Adipose tissue (tissue), 3 donors: Measurements from ENCODE around the gene FREM3. TPM values are rescaled to one million over a fixed set of nuclear protein-coding genes. Genes with fewer than 3 reads are reported as not detected.
"Not testable (repeated sequence)": the region's sequence is repeated elsewhere in the genome, so short reads cannot be mapped to it uniquely, and the experiment has no call there.

Experiments used
- H3K27ac ChIP-seq: one replicate; pipeline ENCODE4 v1.5.1; 2013; ENCODE audit warnings: low read depth, low read length
- WGBS, 3 donors: extraction: QIAGEN DNeasy Blood & Tissue Kit; methylation state at CpG; one replicate each; pipeline ENCODE4 v1.1.7; 2013; 5-methylcytosine and 5-hydroxymethylcytosine counted together
- polyA plus RNA-seq, 3 donors: library from polyadenylated mRNA; stranded (reverse); fragments of 200-250 nt; gene quantifications; one replicate each; pipeline ENCODE4 v1.2.3, GENCODE V29; 2013
- donor health status: healthy with polysubstance abuse.
- donor health status: Bipolar disorder and iron deficiency.
- donor health status: healthy.

The FREM3 gene
- polyA plus RNA-seq = under 1 TPM in 2 of 3 donors, not detected in 1; 0.01 to 0.11 TPM

DNA sequence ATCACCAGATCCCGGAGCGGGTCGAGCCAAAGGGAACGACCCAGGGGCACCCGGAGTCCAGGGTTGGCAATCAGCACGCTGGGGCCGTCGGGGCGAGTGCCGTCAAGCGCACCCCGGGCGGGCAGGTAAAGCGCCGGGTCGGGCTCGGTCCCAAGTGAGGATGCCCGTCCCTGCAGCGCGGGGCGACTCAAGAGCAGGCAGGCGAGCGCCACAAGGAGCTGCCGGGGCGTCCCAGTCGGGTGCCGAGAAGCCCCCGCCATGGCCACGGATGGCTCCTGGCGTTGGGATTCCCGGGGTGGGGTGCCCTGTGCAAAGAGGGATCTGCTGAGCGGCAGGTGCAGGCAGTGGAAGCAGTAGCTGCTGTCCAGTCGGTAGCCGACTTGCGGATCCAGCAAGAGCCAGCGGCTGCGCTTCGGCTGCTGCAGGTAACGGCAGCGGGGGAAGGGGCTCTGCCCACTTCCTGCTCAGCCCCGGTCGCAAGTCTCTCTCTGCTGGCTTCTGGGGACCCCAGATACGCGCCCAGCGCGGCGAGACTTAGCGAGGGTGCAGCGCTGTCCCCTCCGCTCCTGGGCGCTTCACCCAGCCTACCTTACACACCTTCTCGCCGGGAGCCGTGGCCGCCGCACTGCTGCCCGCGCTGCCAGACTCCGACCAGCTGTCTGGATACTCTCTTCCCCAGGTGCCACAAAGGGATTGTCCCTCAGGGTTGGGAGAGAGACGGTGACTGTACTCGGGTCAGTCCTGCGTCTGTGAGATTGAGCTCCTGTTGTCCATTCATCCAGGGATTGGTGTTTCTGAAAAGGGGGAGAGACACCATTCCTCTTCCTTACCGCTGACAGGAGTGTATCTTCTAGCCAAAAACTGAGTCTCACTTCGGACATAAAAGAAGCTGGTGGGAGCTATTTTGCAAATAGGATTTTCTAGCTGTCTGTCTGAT lies at the start of gene FREM3:
Gene FREM3 (minus strand): TSS at position 260 of the 937 bp plus-strand sequence. CDS start 0 bp downstream, at position 260.
- no peak within 1 kb of the TSS for H3K27ac ChIP-seq
- 1 to 2% (median 1%) methylated on average over 49 to 64 of the region's 64 CpGs for WGBS, 3 donors

DNA sequence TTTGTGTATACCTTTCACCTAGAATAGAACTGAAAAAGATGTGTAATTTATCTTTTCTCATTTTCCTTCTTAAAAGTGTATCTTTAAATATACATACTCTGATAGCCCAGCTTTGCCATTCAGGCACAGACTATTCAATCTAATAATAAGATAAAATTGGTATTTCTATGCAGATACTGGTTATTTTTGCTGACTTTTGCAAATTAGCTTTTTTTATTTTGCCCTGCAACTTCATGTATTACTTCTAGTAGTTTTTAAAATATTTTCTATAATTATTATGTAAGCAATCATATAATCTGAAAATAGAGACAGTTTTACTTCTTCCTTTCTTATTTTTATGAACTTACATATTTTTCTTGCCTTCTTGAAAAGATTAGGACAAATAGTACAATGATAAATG lies 45.4 kb upstream of the FREM3 start:
- no peak overlapping the region for H3K27ac ChIP-seq

DNA sequence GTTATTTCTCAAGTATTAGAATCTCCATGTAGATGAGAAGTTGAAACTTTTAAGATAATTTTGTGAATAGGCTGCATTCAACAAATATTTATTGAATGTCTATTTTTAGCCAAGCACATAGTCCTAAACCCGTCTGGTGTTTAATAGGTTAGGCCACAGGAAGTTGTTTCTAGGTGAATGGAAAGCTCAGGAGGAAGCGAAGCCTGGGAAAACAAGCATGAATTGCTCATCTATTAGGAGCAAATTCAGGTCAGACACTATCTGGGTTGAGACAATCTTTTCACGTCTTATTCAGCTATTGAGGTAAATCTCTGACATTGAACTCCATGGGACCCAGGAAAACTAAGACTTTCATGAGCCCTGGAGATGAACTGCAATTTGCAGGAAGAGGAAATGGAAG lies 43.1 kb upstream of the FREM3 start:
- no peak overlapping the region for H3K27ac ChIP-seq
- 48 to 71% (median 63%) methylated on average over 3 of the region's 3 CpGs for WGBS, 3 donors

DNA sequence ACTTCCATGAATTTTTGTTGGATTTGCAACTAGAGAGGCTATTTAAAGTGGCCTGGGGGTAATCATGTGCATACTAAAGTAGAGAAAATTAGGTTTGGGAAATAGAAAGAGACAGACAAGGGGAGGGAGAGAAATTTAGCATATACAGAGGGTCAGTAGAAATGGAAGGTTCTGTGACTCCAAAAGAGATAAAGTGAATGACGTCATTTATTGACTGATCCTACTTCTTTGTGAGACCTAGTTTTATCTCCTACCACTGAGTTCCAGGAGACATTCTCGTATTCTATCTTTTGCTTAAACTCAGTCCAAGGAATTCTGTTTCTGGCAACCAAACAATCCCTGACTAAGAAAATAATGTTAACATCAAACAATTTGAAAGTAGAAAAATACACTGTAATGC lies 42.4 kb upstream of the FREM3 start:
- 38 to 83% (median 43%) methylated on average over 2 of the region's 2 CpGs for WGBS, 3 donors
- no peak overlapping the region for H3K27ac ChIP-seq

DNA sequence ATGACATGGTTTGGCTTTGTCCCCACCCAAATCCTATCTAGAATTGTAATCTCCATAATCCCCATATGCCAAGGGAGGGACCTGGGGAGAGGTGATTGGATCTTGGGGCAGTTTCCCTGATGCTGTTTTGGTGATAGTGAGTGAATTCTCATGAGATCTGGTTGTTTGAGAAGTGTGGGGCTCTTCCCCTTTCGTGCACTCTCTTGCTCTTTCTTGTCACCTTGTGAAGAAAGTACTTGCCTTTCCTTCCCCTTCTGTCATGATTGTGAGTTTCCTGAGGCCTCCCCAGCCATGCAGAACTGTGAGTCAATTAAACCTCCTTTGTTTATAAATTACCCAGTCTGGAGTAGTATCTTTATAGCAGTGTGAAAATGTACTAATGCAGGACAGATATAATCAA lies 36.4 kb upstream of the FREM3 start:
- H3K27ac ChIP-seq = no peak overlapping the region
- 50 to 89% (median 51%) methylated on average over 1 of the region's 1 CpG for WGBS, 3 donors

DNA sequence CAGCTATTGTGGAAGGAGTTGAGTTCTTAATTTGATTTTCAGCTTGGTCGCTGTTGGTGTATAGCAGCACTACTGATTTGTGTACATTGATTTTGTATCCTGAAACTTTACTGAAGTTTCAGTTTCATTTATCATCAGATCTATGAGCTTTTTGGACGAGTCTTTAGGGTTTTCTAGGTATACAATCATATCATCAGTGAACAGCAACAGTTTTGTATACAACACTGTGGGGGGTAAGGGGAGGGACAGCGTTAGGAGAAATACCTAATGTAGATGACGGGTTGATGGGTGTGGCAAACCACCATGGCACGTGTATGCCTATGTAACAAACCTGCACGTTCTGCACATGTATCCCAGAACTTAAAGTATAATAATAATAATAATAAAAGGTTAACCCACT lies 35.6 kb upstream of the FREM3 start:
- WGBS, 3 donors = 55 to 90% (median 58%) methylated on average over 6 of the region's 6 CpGs
- not testable (repeated sequence) for H3K27ac ChIP-seq

DNA sequence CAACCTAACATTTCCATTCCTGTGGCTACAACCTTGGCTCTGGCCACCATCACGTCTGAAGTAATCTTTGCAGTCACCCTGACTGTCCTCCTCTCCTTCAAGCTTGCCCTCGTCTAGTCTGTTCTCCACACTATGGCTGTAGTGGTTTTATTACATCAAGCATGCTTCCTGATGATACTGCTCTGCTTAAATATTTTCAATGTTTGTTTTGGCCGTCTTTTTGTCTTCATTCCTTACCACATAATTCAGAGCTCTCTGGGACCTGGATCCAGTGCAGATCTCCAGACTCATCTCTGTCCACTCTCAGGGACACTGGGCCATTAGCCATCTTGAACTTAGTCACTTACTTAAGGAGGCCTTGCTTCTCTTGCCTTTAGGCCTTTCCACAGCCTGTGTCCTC lies 27.7 kb upstream of the FREM3 start:
- H3K27ac ChIP-seq = no peak overlapping the region

DNA sequence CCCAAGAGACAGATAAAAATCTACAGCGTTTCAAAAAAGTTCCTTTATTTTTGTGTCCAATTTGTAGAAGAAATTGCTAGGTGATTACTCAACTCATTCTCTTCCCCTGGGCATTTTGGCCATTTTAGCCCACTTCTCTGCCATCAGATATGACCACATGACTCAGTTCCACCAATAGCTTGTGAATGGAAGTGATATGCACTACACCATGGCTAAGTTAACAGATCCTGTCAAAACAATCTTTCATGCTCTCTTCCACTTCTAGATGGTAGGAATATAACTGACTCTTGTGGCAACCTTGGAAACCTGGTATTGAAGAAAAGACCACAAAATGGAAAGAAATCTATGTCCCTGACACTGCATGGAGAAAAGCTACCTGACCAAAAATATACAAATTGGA lies 26.2 kb upstream of the FREM3 start:
- WGBS, 3 donors = 71 to 90% (median 85%) methylated on average over 1 of the region's 1 CpG
- no peak overlapping the region for H3K27ac ChIP-seq

More for the DNA sequence above, 27.7 kb upstream of the FREM3 start:
- 44 to 71% (median 47%) methylated on average over 3 of the region's 3 CpGs for WGBS, 3 donors

DNA sequence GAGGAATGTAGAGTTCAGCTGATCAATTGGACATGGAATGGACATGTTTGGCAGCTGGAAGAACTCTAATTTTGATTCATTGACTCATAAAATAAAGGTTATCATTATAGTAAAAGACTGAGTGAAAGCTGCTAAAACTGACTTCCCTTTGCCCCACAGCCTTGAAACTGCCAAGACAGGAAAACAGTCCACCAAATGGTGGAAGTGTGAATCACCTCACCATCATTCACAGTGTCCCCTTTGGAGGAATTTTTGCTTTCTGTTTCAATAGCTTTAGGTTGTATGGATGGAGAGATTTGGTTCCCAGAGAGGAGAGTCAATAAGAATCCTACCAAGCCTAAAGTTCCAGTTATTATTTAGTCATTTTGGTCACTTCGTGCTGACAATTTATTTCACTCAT lies 20.8 kb upstream of the FREM3 start:
- H3K27ac ChIP-seq = no peak overlapping the region
- WGBS, 3 donors = 63 to 96% (median 86%) methylated on average over 1 of the region's 1 CpG

DNA sequence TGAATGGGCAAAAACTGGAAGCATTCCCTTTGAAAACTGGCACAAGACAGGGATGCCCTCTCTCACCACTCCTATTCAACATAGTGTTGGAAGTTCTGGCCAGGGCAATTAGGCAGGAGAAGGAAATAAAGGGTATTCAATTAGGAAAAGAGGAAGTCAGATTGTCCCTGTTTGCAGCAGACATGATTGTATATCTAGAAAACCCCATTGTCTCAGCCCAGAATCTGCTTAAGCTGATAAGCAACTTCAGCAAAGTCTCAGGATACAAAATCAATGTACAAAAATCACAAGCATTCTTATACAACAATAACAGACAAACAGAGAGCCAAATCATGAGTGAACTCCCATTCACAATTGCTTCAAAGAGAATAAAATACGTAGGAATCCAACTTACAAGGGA lies 18.3 kb upstream of the FREM3 start:
- no CpG with 5 or more reads among the region's 1 CpG for WGBS, 3 donors
- not testable (repeated sequence) for H3K27ac ChIP-seq

DNA sequence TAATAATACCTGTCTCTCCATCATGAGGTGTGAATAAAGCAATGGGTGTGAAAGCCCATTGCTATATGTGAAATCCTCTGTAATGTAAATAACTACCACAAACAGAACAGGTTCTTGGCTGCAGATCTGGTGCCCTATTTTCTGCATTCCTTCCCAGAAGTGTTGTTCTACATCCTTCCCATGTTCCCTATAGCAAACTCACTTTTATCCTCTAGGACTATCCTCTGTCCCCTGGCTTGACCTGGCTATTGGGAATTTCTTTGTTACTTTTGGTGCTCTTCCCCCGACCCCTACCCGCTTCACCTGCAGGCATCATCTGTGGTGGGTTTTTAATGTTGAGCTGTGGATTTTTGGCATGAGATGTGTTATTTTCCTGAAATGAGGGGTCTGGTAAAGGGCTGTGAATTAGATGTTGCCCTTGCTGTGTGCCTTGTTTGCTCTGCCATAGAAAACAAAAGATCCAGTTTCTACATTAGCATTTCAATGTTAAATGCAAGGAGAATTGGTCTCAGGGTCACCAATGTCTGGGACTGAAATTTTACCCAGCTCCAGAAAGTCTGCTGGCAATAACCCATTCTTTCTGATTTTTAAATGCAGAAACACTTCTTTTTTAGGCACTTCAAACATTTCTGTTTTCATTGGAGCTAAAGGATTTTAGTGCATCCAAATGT lies 13.6 kb upstream of the FREM3 start:
- no peak overlapping the region for H3K27ac ChIP-seq
- 85 to 96% (median 88%) methylated on average over 2 of the region's 2 CpGs for WGBS, 3 donors

DNA sequence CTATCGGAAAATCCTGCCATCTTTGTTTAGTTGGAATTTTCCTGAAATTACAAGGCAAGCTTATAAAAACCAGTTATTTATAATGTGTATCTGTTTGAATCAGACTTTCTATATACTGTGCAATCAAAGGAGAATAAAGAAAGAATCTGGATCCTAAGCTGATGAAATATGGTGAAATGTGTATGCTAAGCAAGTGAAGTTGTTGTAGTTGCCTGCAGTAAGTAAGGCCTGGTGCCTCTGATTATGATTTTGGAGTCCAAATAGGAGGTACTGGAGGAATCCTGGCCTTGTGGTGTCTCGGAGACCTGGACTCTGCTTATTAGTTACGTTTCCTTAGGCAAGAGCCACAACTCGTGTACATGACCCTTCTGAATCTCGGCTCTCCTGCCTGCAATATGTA lies 13.1 kb upstream of the FREM3 start:
- H3K27ac ChIP-seq = no peak overlapping the region
- WGBS, 3 donors = 90 to 95% (median 94%) methylated on average over 5 of the region's 5 CpGs

DNA sequence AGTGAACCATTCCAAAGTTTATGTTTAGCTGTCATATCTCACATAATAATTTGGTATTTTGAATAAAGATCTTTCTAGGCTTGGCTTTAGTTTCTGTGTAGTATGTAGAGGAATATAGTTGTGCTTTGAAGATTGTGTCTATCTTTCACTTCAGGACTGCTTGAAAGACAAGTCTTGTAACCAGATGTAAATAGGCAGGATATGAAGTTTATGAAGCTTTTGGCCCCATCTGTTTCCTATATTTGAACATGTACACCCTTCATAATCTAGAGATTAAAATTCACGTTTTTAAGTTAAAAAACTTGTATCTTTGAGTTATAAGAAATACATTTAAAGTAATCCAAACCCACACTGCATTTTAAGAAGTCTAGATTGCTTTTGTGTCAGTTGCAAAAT lies 11.7 kb upstream of the FREM3 start:
- 38 to 59% (median 49%) methylated on average over 1 of the region's 1 CpG for WGBS, 3 donors
- H3K27ac ChIP-seq = no peak overlapping the region

DNA sequence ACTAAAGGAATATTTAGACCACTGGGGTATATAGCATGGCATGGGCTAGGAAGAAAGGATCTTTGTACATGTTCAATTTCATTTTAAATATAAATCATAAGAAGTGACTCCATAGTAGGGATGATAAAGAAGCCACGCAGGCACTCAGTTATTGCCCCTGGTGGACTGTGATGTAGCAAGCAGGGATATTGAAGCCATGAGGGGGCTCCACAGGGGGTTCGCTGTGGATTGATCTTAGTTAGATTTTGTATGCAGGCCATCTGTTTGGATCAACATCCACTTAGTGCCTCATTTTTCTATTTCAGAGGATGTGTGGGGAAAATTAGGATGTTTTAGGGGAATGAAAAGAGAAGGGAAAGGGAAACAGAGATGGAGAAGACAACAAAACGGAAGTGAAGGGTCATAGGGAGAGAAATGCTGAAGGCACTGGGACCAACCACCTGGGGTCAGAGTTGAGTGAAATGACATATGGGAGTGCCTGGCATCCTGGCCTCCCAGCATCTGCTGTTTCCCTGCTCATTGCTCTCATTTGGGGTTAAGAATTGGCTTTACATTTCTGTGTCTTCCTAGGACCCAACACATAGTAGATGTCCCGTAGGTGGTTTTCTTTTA lies 11.2 kb upstream of the FREM3 start:
- WGBS, 3 donors = 84 to 88% (median 87%) methylated on average over 4 of the region's 4 CpGs

DNA sequence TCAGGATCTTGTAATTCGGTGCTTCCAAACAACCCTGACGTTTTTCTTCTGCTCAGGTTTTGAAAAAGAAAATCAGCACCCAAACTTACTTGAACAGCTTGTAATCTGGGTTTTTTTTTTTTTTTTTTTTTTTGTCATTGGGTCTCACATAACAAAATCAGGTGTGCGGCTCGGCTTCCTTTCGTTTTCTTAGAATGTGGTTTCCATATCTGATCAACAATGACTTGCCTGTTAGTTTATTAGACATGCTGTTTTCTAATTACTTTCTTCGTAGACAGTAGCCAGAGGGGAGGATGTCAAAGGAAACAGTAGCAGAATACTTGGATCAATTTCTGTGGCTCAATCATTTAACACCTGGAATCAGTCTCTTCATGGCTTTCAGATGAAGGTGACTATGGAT lies 890 bp upstream of the FREM3 start:
- WGBS, 3 donors = 31 to 37% (median 33%) methylated on average over 6 of the region's 6 CpGs
- H3K27ac ChIP-seq = no peak overlapping the region

More for the DNA sequence above, 11.2 kb upstream of the FREM3 start:
- no peak overlapping the region for H3K27ac ChIP-seq

DNA sequence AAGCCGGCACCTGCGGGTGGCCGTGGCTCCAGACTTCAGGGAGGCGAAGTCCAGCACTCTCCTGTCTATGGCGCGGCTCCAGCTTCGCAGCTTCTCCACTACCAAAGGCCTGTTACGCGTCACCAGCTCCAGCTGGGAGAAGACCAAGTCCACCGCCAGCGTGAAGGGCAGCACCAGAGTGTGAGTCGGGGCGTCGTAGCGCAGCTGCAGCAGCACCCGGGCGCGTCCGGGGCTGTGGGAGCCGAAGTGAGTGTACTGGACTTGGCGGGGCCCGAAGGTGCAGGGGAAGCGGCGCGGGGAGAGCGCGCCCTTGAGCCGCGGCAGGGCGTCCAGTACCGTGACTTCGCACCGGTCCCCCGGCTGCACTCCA lies 444 bp downstream of the FREM3 start:
- H3K27ac ChIP-seq = no peak overlapping the region
- WGBS, 3 donors = 1% methylated on average over 25 to 34 of the region's 34 CpGs

DNA sequence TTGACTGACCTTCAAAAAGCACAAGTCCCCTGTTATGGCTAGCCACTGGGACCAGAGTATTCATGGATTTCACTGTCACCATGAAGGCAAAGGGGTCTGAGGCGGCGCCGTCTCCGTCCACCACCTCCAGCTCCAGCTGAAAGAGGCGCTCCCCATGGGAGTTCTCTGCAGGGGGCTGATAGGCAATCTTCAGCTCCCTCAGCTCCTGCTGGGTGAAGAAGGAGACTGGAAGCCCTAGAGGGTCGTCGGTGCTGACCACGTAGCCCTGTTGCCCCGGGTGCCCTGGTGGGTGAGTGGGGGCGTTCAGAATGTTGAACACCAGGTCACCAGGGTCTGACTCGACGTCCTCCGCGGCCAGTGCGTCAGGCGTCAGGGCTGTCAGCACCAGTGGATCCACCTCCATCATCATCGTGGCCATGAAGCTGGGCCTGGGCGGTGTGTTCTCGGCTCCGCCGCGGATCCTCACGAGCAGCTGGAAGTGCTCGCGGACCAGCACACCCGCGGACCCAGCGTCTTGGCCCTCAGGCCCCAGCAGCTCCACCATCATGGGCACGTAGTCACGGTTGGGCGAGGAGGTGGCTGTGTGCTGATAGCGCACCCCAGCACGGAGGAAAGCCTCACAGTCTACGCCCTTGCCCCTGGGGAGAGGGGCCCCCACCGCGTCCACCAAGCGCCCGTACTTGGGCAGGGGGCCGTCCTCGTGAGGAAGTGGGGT lies 987 bp downstream of the FREM3 start:
- WGBS, 3 donors = 43 to 47% (median 43%) methylated on average over 39 to 40 of the region's 40 CpGs

DNA sequence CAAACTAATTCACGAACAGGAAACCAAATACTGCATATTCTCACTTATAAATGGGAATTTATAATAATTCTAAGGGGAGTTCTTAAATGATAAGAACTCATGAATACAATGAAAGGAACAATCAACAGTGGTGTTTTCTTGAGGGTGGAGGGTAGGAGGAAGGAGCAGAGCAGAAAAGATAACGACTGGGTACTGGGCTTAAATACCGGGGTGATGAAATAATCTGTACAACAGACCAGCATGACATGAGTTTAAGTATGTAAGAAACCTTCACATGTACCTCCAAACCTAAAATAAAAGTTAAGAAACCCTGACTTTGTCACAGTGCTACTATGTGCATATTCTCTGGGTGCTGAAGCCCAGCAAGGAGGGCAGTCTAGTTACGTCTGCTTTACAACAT lies 6.6 kb downstream of the FREM3 start:
- no peak overlapping the region for H3K27ac ChIP-seq
- WGBS, 3 donors = 87 to 93% (median 89%) methylated on average over 4 of the region's 4 CpGs

More for the DNA sequence above, 987 bp downstream of the FREM3 start:
- no peak overlapping the region for H3K27ac ChIP-seq

DNA sequence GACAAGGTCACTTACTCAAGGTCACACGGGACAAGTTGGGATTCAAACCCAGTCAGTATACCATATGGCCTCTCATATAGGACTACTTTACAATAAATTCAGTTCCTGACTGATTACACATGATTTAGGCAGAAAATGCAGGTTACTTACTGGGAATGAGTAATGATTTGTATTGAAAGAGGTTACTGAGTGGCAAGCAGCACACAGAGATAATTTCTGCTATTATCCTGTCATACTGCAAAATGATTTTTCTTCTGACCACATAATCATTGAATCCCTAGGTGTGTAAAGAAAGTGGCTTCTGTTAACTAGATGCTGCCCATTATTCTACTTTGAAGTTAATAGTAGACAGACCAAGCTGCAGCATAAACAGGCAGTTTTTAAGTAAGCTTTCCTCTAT lies 8.2 kb downstream of the FREM3 start:
- H3K27ac ChIP-seq = no peak overlapping the region
- 88 to 95% (median 94%) methylated on average over 1 of the region's 1 CpG for WGBS, 3 donors
